ENCODE results near the gene ZNF783.
"Not testable (repeated sequence)": the region's sequence is repeated elsewhere in the genome, so short reads cannot be mapped to it uniquely, and the experiment has no call there.

The ZNF783 gene

DNA sequence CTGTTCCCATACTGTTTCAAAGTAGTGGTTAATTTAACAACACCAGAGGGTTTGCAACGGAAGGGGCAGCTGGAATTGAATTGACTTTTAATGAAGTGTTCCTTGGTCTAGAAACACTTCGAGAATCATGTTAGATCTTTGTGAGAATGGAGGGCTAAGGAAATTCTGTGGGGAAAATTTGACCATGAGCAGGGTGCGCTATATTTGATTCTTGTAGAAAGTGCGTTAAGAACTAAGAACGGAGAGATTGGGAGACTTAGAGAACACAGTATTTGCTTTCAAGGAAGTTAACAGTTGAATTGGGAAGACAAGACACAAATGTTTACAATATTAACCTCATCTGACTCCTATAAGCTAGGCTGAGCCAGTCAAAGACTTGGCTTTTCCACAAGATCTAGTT is 21.4 kb upstream of the ZNF783 start:
- H3K4me3 ChIP-seq (ENCODE audit: extremely low read depth, insufficient read depth, low read length, poor library complexity, severe bottlenecking): peak overlapping the region; percentile 97
- H3K27ac ChIP-seq (ENCODE audit: low read depth, low read length, severe bottlenecking): no peak overlapping the region
- H3K4me1 ChIP-seq (ENCODE audit: control insufficient read depth, insufficient read depth, low read length, poor library complexity, severe bottlenecking): peaks cover 4% of the 10 kb centered on the region
- no peaks in the 10 kb centered on the region for H3K9me3 ChIP-seq (ENCODE audit: control insufficient read depth, low read length)
- peaks cover 4% of the 10 kb centered on the region for H3K36me3 ChIP-seq (ENCODE audit: control insufficient read depth, insufficient read depth, low read length)
- WGBS, 2 experiments (ENCODE audit: insufficient coverage in 2 of 2): 91 to 95% methylated on average over 4 to 5 of the region's 5 CpGs

DNA sequence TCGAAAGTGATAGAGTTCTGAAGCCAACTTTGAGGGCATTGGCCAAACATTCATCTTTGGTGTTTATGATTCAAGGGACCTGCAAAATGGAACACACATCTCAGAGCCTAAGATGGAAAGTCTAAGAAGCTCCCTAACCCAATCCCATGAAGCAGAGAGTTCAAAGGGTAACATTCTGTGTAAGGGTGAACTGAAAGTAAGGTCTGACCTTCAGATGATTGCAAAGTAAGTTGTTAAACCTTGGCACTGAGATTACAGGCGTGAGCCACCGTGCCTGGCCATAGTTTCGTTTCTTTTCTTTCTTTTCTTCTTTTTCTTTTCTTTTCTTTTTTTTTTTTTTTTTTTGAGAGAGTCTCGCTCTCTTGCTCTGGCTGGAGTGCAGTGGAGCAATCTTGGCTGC is 20.3 kb upstream of the ZNF783 start:
- 78 to 92% methylated on average over 1 to 2 of the region's 5 CpGs for WGBS, 2 experiments (ENCODE audit: insufficient coverage in 2 of 2)
- Histone ChIP-seq H3K4me1 (ENCODE audit: control insufficient read depth, insufficient read depth, low read length, poor library complexity, severe bottlenecking) (peaks cover 4% of the 10 kb centered on the region), H3K9me3 (ENCODE audit: control insufficient read depth, low read length) (no peaks in the 10 kb centered on the region), H3K36me3 (ENCODE audit: control insufficient read depth, insufficient read depth, low read length) (peaks cover 4% of the 10 kb centered on the region), H3K4me3 (ENCODE audit: extremely low read depth, insufficient read depth, low read length, poor library complexity, severe bottlenecking) (no peak overlapping the region), H3K27ac (ENCODE audit: low read depth, low read length, severe bottlenecking) (no peak overlapping the region)

DNA sequence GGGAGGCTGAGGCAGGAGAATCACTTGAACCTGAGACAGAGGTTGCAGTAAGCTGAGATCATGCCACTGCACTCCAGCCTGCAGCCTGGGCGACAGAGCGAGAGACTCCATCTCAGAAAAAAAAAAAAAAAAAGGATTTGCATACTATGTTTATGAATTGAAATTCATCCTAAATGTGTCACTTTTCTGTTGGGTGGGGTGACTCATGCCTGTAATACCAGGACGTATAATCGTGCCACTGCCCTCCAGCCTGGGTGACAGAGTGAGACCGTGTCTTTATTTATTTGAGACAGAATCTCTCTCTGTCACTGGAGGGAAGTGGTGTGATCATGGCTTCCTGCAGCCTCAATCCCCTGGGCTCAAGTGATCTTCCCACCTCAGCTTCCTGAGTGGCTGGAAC is 16.8 kb upstream of the ZNF783 start:
- H3K36me3 ChIP-seq (ENCODE audit: control insufficient read depth, insufficient read depth, low read length): peaks cover 14% of the 10 kb centered on the region
- no peak overlapping the region for H3K4me3 ChIP-seq (ENCODE audit: extremely low read depth, insufficient read depth, low read length, poor library complexity, severe bottlenecking)
- peaks cover 4% of the 10 kb centered on the region for H3K4me1 ChIP-seq (ENCODE audit: control insufficient read depth, insufficient read depth, low read length, poor library complexity, severe bottlenecking)
- H3K27ac ChIP-seq (ENCODE audit: low read depth, low read length, severe bottlenecking): no peak overlapping the region
- no peaks in the 10 kb centered on the region for H3K9me3 ChIP-seq (ENCODE audit: control insufficient read depth, low read length)
- 80 to 84% methylated on average over 2 to 3 of the region's 5 CpGs for WGBS, 2 experiments (ENCODE audit: insufficient coverage in 2 of 2)

DNA sequence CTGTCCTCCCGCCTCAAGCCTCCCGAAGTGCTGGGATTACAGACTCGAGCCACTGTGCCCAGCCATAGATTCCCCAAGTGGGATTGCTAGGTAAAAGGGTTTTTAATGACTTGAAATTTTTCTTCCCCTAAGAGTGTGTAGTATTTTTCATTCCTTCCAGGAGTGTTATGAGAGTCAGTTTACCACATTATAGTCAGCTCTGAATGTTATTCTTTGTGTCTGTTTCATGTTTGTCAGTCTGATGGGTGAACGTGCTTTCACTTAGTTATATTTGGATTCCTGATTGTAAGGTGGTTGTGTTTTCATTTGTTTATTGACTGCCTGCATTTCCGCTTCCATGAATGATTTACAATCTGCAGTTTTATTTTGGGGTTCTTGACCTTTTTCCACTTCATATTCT is 16.3 kb upstream of the ZNF783 start:
- WGBS, 2 experiments (ENCODE audit: insufficient coverage in 2 of 2): 78 to 95% methylated on average over 3 to 4 of the region's 5 CpGs

DNA sequence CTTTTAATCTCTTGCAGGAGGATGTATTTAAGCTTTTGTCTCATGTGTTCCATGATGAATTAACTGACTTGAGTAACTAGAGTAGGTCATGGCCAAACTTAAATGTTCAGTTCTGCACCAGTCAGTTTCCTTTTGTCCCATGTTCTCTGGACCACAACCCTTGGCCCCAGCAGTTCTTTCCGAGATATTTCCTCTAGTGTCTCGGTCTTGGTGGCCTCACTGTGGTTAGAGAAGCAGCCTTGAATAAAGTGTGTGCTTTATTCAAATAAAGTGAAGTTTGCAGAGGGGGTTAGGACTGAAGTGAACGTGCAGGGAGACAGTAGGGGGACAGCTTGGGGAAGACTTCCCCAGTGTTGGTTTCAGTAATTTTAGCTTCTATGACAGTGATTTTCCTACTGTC is 13.2 kb upstream of the ZNF783 start:
- WGBS, 2 experiments (ENCODE audit: insufficient coverage in 2 of 2): 96% methylated on average over 3 of the region's 3 CpGs
- no peak overlapping the region for H3K27ac ChIP-seq (ENCODE audit: low read depth, low read length, severe bottlenecking)
- H3K4me3 ChIP-seq (ENCODE audit: extremely low read depth, insufficient read depth, low read length, poor library complexity, severe bottlenecking): no peak overlapping the region
- H3K4me1 ChIP-seq (ENCODE audit: control insufficient read depth, insufficient read depth, low read length, poor library complexity, severe bottlenecking): no peaks in the 10 kb centered on the region
- no peaks in the 10 kb centered on the region for H3K9me3 ChIP-seq (ENCODE audit: control insufficient read depth, low read length)
- H3K36me3 ChIP-seq (ENCODE audit: control insufficient read depth, insufficient read depth, low read length): peaks cover 43% of the 10 kb centered on the region

More for the DNA sequence above, 16.3 kb upstream of the ZNF783 start:
- Histone ChIP-seq H3K9me3 (ENCODE audit: control insufficient read depth, low read length) (no peaks in the 10 kb centered on the region), H3K4me3 (ENCODE audit: extremely low read depth, insufficient read depth, low read length, poor library complexity, severe bottlenecking) (no peak overlapping the region), H3K36me3 (ENCODE audit: control insufficient read depth, insufficient read depth, low read length) (peaks cover 18% of the 10 kb centered on the region), H3K27ac (ENCODE audit: low read depth, low read length, severe bottlenecking) (no peak overlapping the region), H3K4me1 (ENCODE audit: control insufficient read depth, insufficient read depth, low read length, poor library complexity, severe bottlenecking) (peaks cover under 1% of the 10 kb centered on the region)

DNA sequence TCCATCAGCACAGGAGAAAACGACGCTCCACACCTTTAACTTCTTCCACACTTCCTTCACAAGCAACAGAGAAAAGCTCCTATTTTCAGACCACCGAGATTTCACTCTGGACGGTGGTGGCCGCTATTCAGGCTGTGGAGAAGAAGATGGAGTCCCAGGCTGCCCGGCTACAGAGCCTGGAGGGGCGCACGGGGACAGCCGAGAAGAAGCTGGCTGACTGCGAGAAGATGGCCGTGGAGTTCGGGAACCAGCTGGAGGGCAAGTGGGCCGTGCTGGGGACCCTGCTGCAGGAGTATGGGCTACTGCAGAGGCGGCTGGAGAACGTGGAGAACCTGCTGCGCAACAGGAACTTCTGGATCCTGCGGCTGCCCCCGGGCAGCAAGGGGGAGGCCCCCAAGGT is 11.8 kb upstream of the ZNF783 start:
- 92 to 97% methylated on average over 17 to 18 of the region's 18 CpGs for WGBS, 2 experiments (ENCODE audit: insufficient coverage in 2 of 2)
- H3K27ac ChIP-seq (ENCODE audit: low read depth, low read length, severe bottlenecking); H3K4me1 ChIP-seq (ENCODE audit: control insufficient read depth, insufficient read depth, low read length, poor library complexity, severe bottlenecking); H3K9me3 ChIP-seq (ENCODE audit: control insufficient read depth, low read length); H3K4me3 ChIP-seq (ENCODE audit: extremely low read depth, insufficient read depth, low read length, poor library complexity, severe bottlenecking): not testable (repeated sequence)
- peaks cover 57% of the 10 kb centered on the region for H3K36me3 ChIP-seq (ENCODE audit: control insufficient read depth, insufficient read depth, low read length)

DNA sequence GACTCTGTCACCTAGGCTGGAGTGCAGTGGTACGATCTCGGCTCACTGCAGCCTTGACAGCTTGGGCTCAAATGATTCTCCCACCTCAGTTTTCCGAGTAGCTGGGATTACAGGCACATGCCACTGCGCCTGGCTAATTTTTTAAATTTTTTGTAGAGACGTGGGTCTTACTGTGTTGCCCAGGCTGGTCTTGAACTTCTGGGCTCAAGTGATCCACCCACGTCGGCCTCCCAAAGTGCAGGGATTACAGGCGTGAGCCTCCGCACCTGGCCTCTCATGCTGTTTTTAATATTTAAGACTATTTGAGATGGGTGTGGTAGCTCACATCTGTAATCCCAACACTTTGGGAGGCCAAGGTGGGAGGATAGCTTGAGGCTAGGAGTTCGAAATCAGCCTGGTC is 10.5 kb upstream of the ZNF783 start:
- H3K9me3 ChIP-seq (ENCODE audit: control insufficient read depth, low read length); H3K4me1 ChIP-seq (ENCODE audit: control insufficient read depth, insufficient read depth, low read length, poor library complexity, severe bottlenecking); H3K27ac ChIP-seq (ENCODE audit: low read depth, low read length, severe bottlenecking); H3K4me3 ChIP-seq (ENCODE audit: extremely low read depth, insufficient read depth, low read length, poor library complexity, severe bottlenecking): not testable (repeated sequence)
- peaks cover 65% of the 10 kb centered on the region for H3K36me3 ChIP-seq (ENCODE audit: control insufficient read depth, insufficient read depth, low read length)
- 90 to 98% methylated on average over 8 to 9 of the region's 10 CpGs for WGBS, 2 experiments (ENCODE audit: insufficient coverage in 2 of 2)

DNA sequence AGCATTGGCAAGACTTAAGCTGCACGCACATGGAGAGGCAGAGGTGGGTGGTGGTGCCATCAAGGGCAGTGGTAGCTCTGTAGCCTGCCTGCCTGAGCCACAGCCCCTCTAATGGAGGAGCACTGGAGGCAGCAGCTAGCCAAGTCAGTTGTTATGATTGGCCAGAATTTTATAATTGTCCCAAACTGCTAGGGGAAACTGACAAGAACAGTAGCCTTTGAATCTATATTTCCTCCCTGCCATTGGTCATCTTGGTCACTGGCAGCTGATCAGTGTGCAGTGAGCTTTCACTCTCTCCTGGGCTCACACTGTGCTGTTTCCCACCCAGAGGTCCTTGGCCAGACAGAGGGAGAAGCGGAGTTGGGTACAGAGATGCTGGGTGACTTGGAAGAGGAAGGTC is 9.6 kb upstream of the ZNF783 start:
- Histone ChIP-seq H3K27ac (ENCODE audit: low read depth, low read length, severe bottlenecking) (no peak overlapping the region), H3K4me3 (ENCODE audit: extremely low read depth, insufficient read depth, low read length, poor library complexity, severe bottlenecking) (no peak overlapping the region), H3K4me1 (ENCODE audit: control insufficient read depth, insufficient read depth, low read length, poor library complexity, severe bottlenecking) (no peaks in the 10 kb centered on the region), H3K36me3 (ENCODE audit: control insufficient read depth, insufficient read depth, low read length) (peaks cover 65% of the 10 kb centered on the region), H3K9me3 (ENCODE audit: control insufficient read depth, low read length) (no peaks in the 10 kb centered on the region)
- 95 to 100% methylated on average over 1 to 2 of the region's 2 CpGs for WGBS, 2 experiments (ENCODE audit: insufficient coverage in 2 of 2)

DNA sequence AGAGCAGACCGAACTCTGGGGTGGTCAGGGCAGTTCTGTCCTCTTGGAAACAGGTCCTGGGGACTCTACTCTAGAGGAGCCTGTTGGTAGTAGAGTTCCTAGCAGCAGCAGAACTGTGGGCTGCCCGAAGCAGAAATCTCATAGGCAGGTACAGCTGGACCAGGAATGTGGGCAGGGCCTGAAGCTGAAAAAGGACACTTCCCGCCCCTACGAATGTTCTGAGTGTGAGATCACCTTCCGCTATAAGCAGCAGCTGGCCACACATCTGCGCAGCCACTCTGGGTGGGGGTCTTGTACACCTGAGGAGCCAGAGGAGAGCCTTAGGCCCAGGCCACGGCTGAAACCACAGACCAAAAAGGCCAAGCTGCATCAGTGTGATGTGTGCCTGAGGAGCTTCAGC is 8.3 kb upstream of the ZNF783 start:
- H3K9me3 ChIP-seq (ENCODE audit: control insufficient read depth, low read length): no peaks in the 10 kb centered on the region
- peaks cover 58% of the 10 kb centered on the region for H3K36me3 ChIP-seq (ENCODE audit: control insufficient read depth, insufficient read depth, low read length)
- H3K27ac ChIP-seq (ENCODE audit: low read depth, low read length, severe bottlenecking): no peak overlapping the region
- H3K4me3 ChIP-seq (ENCODE audit: extremely low read depth, insufficient read depth, low read length, poor library complexity, severe bottlenecking): no peak overlapping the region
- no peaks in the 10 kb centered on the region for H3K4me1 ChIP-seq (ENCODE audit: control insufficient read depth, insufficient read depth, low read length, poor library complexity, severe bottlenecking)
- 93 to 98% methylated on average over 7 of the region's 7 CpGs for WGBS, 2 experiments (ENCODE audit: insufficient coverage in 2 of 2)

DNA sequence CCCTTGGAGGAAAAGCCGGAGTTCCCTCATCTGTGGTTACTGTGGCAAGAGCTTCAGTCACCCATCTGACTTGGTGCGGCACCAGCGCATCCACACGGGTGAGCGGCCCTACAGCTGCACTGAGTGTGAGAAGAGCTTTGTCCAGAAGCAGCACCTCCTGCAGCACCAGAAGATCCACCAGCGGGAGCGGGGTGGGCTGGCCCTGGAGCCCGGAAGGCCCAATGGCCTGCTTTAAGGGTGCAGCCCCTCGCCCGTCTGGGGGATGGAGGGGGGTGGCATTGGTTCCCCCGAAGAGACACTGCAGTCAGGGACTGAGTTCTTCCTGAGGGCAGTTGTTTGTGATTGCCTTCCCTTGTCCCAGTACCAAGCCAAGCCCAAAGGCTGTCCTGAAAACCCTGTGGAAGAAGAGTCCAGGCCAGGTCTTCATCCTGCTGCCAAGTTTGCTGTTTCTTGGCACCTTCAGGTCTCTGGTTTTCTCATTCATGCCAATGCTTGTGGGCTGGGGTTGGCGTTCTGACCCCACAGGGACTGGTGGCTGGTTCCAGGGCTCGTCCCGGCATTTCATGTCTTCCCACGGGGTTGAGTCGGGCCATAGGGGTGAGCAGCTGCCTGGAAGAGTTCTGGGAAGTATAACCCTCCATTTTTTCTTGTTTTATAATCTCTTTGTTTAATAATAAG is 7.7 kb upstream of the ZNF783 start:
- no peaks in the 10 kb centered on the region for H3K9me3 ChIP-seq (ENCODE audit: control insufficient read depth, low read length)
- H3K27ac ChIP-seq (ENCODE audit: low read depth, low read length, severe bottlenecking): no peak overlapping the region
- 96 to 99% methylated on average over 11 to 14 of the region's 16 CpGs for WGBS, 2 experiments (ENCODE audit: insufficient coverage in 2 of 2)
- no peaks in the 10 kb centered on the region for H3K4me1 ChIP-seq (ENCODE audit: control insufficient read depth, insufficient read depth, low read length, poor library complexity, severe bottlenecking)
- H3K36me3 ChIP-seq (ENCODE audit: control insufficient read depth, insufficient read depth, low read length): peaks cover 58% of the 10 kb centered on the region
- H3K4me3 ChIP-seq (ENCODE audit: extremely low read depth, insufficient read depth, low read length, poor library complexity, severe bottlenecking): no peak overlapping the region

DNA sequence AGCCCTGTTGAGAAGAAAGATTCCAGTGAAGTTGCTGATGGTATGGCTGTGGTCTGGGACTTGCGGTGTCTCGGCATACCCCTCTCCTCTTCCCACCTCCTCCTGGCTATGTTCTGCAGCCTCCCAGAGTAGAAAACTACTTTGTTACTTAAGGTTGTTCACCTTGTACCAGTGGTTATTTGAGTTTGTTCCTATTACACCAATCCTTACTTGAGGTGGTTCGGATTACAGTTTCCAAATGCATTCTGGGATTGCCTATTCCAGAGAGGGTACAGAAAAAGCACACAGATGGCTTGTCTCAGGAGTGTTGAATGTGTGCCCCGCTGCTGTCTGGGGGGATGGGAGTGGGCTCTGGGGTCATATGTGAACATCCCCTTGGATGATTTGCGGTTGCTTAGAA is 6.8 kb upstream of the ZNF783 start:
- Histone ChIP-seq H3K27ac (ENCODE audit: low read depth, low read length, severe bottlenecking) (no peak overlapping the region), H3K9me3 (ENCODE audit: control insufficient read depth, low read length) (no peaks in the 10 kb centered on the region), H3K36me3 (ENCODE audit: control insufficient read depth, insufficient read depth, low read length) (peaks cover 56% of the 10 kb centered on the region), H3K4me1 (ENCODE audit: control insufficient read depth, insufficient read depth, low read length, poor library complexity, severe bottlenecking) (no peaks in the 10 kb centered on the region), H3K4me3 (ENCODE audit: extremely low read depth, insufficient read depth, low read length, poor library complexity, severe bottlenecking) (no peak overlapping the region)
- 100% methylated on average over 1 of the region's 5 CpGs for WGBS, 2 experiments (ENCODE audit: insufficient coverage in 2 of 2)

Measured in mesodermal cell (in vitro differentiated cells).